Forelimb muscle (tissue), 1 donor: ENCODE results near the gene EGFLAM. TPM values are rescaled to one million over a fixed set of nuclear protein-coding genes. Genes with fewer than 3 reads are reported as not detected.

Experiments
- DNase-seq: peaks from one replicate; pipeline ENCODE4 v3.0.0-alpha.2; 2013; ENCODE audit warnings: low read depth
- polyA plus RNA-seq: library from polyadenylated mRNA; unstranded; fragments of 120-200 nt; gene quantifications from one replicate; pipeline ENCODE4 v1.2.1, GENCODE V29; 2013; ENCODE audit not compliant: insufficient read length

EGFLAM gene
- polyA plus RNA-seq, 1 donor = 46.6 TPM

- no peak for DNase-seq
These were observed 211.4 kb downstream of the EGFLAM start for GRCh38 chr5:38469707-38470267.

DNA sequence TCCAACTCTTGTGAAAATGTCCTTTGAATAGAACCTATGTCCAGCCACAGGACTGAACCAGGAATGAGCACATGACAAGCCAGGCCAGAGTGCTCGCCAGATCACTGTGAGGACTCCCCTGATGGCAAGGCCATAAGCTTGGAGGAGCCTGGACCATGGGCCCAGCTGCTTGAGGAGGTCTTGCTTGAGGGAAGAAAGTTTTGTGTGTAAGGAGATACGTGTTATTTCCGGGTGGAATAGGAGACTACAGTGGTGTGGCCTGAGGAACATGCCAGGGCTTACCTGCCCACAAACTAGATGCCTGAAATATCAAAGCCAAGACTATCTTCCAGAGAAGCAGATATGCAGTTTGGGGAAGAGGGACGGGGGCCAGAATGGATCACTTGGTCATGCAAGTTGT lies 213.3 kb downstream of the EGFLAM start:
- DNase-seq = no peak

DNA sequence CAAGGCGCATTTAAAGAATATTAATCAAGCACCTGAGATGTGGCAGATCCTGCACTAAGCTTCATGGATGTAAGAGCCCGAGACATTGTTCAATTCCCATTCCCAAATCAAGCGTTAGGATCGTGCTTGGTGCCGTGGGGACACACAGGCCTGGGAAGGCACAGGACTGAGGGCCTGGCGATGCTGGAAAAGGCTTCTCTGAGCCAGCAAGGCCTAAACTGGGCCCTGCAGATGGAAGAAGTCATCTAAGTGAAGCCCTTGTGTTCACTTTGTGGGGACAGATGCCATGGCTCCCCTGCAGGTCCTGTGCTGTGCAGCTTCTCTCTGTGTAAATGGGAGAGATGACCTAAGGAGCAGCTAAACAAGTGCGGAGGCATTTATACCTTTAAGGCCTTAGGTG lies 214.2 kb downstream of the EGFLAM start:
- no peak for DNase-seq

DNA sequence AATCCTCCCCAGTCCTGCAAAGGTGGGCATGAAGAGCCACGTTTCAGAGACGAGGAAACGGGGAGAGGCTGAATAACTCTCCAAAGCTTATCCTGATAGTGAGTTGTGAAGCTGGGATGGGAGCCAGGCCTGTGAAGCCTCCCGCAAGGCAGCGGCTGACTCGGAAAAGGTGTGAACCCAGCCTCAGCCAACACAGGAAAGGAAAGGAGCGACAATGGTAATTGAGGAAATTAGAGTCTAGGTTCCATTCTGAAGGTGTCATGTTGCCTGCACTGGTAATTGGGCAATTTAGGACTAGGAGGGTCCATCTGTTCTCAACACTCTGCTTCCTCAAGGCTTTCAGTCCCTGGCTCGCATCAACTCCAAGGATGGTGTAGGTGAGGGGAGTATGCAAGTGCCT lies 214.6 kb downstream of the EGFLAM start:
- DNase-seq = no peak

DNA sequence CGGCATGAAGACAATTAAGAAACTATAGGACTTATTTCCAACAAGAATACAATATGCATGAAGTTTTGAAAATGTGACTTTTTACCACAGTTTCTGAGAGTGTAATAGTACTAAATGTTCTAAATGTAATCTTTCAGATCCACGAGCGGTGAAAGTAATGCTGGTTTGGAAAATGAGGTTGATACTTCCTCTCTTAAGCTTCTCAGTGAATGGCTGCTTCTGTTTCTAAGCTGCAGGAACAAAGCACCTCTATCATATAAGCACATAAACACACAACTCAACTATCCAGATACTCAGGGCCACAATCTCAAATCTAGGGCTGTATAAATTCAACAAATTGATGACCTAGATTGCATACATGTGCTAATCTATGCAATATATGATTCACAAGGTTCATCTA lies 219.8 kb downstream of the EGFLAM start:
- no peak for DNase-seq

DNA sequence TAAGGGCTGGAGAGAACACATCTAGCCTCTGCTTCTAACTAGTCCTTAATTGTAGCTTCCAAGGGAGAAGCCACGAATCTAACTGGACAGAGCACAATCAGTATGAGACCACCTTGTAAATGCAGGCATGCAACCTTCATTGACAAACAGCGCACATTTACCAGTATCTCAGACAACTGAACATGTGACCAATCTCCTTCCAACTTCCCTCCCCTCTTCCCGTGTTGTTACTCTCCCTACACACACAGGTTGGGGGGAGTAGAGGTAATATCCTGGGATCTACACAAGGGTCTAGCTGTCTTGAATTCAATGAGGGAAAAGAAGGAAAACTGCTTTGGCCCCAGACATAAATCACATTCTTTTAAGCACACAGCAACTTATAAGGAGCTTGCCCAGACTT lies 220.5 kb downstream of the EGFLAM start:
- no peak for DNase-seq

- DNase-seq = no peak
These were observed 221.1 kb downstream of the EGFLAM start for GRCh38 chr5:38479315-38479904.

GRCh38 chr5:38483805-38484398 lies 225.5 kb downstream of the EGFLAM start:
- no peak for DNase-seq

DNA sequence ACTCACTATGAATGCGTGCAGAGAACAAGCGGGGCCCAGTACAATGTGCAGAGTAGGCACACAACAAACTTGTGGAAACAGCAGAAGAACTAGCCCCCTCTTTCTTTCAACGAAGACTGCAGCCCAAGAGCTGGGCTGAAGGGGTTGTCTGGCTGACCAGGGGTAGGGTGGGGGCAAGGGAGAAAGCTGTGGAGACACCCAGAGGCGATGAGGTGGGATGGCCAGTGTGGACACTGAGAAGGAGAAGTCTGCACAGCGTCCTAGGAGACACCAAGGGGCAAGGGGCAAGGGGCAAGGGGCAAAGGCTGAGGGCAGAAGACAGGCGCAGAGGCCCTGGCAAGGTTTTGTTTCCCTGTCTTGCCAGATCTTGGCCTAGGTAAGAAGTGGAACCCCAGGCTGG lies 235.8 kb downstream of the EGFLAM start:
- DNase-seq = no peak

DNA sequence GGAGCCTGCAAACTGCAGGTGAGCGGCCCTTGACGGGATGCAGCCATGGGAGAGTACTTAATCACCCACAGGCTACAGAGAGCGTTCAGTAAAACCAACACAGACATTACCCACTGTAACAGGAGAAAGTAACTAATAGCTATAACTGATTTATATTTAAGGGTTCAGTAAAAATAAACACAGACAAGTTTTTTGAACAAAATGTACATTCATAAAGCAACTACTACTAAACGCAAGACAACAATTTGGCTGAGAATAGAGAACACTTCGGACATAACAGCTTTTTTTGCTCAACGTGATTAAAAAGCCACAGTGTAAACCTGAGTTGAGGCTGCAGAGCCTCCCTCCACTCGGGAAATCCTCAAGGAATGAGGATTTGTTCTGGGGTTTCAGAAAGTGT lies 236.4 kb downstream of the EGFLAM start:
- no peak for DNase-seq

GRCh38 chr5:38497946-38498345 lies 239.6 kb downstream of the EGFLAM start:
- no peak for DNase-seq

- DNase-seq = no peak
These were observed 242.4 kb downstream of the EGFLAM start for GRCh38 chr5:38500573-38501260.

DNA sequence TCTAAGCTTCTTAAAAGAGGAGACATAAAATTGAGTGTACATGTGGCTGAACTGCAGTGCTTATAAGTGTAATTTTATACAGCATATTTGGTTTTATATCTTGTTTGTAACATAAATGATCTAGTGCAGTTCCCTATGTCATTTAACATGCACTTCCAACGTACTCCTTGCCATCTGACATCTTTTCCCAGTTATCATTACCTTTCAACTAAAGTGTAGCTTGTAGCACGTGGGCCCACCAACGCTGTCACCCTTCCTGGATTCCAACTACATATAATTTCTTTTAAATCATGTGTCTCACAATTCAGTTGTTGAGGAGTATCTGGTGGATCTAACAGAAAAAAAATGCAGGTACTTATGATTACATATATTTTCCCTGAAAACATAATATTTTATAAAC lies 247.9 kb downstream of the EGFLAM start:
- no peak for DNase-seq

DNA sequence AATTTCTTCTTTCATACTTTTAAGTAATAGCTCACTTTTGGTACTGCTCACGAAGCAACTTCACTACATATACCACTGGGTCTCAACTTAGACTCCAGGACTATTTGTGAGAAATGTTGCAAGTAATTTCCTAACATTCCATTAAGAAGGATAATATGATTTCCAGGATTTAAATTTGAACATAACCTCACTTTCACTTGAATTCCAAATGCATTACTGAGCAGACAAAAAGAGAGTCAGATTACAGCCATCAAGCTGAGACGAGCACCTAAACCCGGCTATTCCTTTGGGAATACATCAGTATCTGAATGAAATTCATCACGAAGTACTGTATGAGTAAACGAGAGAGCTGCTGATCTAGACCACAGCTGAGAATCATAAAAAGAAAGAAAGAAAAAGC lies 250.8 kb downstream of the EGFLAM start:
- no peak for DNase-seq
